WTC11 (cell line): ENCODE data around the gene DESI1.

Experiments used
- CREM ChIP-seq: sonication (generic); formaldehyde crosslinking; IDR thresholded peaks from 2 replicates; pipeline ENCODE4 v1.8.1; 2022; ENCODE audit warnings: mild to moderate bottlenecking, missing genetic modification reagents, moderate library complexity
- CTCF ChIP-seq: fragments of 200-600 bp; IDR thresholded peaks from 2 replicates; pipeline ENCODE4 v1.8.0; 2022; ENCODE audit warnings: antibody characterized with exemption
- ELF4 ChIP-seq: sonication (generic); formaldehyde crosslinking; IDR thresholded peaks from 2 replicates; pipeline ENCODE4 v1.8.1; 2022; ENCODE audit warnings: low read depth, mild to moderate bottlenecking, moderate library complexity, missing genetic modification reagents
- EMX1 ChIP-seq: fragments of 250-450 bp; sonication (Bioruptor Pico); IDR thresholded peaks from 2 replicates; pipeline ENCODE4 v1.8.0; 2021; ENCODE audit warnings: mild to moderate bottlenecking
- KAT7 ChIP-seq: sonication (generic); formaldehyde crosslinking; IDR thresholded peaks from 2 replicates; pipeline ENCODE4 v1.8.1; 2023; ENCODE audit warnings: missing genetic modification reagents, mild to moderate bottlenecking, borderline replicate concordance
- MYBL2 ChIP-seq: sonication (generic); formaldehyde crosslinking; IDR thresholded peaks from 2 replicates; pipeline ENCODE4 v1.8.1; 2023; ENCODE audit warnings: mild to moderate bottlenecking, moderate library complexity, missing genetic modification reagents
- NR2C2 ChIP-seq: sonication (generic); formaldehyde crosslinking; IDR thresholded peaks from 2 replicates; pipeline ENCODE4 v1.8.0; 2022; ENCODE audit warnings: mild to moderate bottlenecking, missing genetic modification reagents
- PREB ChIP-seq: sonication (generic); formaldehyde crosslinking; IDR thresholded peaks from 2 replicates; pipeline ENCODE4 v1.8.1; 2022; ENCODE audit warnings: mild to moderate bottlenecking, missing genetic modification reagents, moderate library complexity, borderline replicate concordance
- SP1 ChIP-seq: sonication (generic); formaldehyde crosslinking; conservative IDR thresholded peaks from 2 replicates; pipeline ENCODE4 v1.8.1; 2022; ENCODE audit warnings: missing genetic modification reagents
- ZNF138 ChIP-seq: sonication (generic); formaldehyde crosslinking; conservative IDR thresholded peaks from 2 replicates; pipeline ENCODE4 v1.8.1; 2022; ENCODE audit warnings: mild to moderate bottlenecking, moderate library complexity, missing genetic modification reagents

- no peak for TF ChIP-seq EMX1 (CRISPR knock-in tag)
- no peak for TF ChIP-seq CTCF
- TF ChIP-seq KAT7: no peak
- TF ChIP-seq SP1: no peak
- TF ChIP-seq NR2C2 (CRISPR knock-in tag): no peak
- no peak for TF ChIP-seq PREB (CRISPR knock-in tag)
- no peak for TF ChIP-seq CREM (CRISPR knock-in tag)
- no peak for TF ChIP-seq MYBL2 (CRISPR knock-in tag)
- no peak for TF ChIP-seq ELF4 (CRISPR knock-in tag)
- TF ChIP-seq ZNF138: no peak
Measured at GRCh38 chr22:41642331-41643110, 21.7 kb upstream of the DESI1 start.
